Stimulated activated CD4-positive, alpha-beta T cell treated with anti-CD3 and anti-CD28 coated beads, Interleukin-4, amount 100 ng/mL, for 4 hours (primary cell): ENCODE measurements around the gene CLDN16.
A peak's percentile ranks its signal among the peaks of the same experiment; 100 is the strongest.

Experiments
- DNase-seq, 2 experiments: peaks; one replicate each; pipeline ENCODE4 v3.0.0-alpha.2; 2020

Gene CLDN16

GRCh38 chr3:190381441-190381840 is 6.5 kb upstream of the CLDN16 start:
- no peak for DNase-seq

GRCh38 chr3:190382082-190382481 is 5.9 kb upstream of the CLDN16 start:
- no peak for DNase-seq

- DNase-seq, result no peak
These were observed 3.6 kb upstream of the CLDN16 start for GRCh38 chr3:190384309-190384756.

DNA sequence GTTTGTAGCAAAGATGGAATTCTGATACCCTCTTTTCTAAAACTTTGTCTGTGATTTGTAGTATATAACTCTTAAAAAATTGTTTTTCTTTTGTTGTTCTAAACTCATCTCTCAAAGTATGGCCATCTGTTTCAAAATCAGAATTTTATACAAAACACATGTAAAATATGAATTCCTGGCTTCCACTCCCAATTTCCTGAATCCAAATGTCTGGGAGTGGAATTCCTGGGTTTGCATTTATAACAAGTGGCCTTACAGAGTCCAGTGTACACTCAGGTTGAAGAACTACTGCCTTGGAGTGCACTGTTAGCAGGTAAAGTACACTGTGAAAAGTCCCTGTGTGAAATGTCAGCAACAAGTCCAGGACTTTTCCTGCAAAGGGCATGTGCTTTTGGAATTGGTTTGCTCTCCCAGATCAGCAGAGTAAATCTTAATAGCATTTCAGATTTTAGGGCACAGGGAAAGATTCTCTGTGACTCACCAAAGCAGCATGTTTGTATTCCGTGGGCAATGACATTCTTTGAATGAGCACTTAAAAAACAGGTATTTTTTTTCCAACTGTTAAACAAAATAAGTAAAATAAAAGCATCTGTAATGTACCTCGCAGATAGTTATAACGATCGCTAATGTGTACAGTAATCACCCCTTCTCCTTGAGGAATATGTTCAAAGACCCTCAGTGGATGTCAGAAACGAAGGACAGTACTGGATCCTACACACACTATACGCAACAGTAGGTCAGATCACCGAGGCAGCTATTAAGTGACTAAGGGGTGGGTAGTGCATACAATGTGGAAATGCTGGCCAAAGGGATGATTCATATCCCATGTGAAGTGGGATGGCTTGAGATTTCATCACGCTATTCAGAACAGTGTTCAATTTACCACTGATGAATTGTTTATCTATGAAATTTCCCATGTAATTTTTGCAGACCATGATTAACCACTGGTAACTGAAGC is 2.0 kb upstream of the CLDN16 start:
- no peak for DNase-seq

GRCh38 chr3:190388703-190389102 is 740 bp downstream of the CLDN16 start:
- no peak for DNase-seq

GRCh38 chr3:190396001-190396400 is 8.0 kb downstream of the CLDN16 start:
- DNase-seq, result no peak

- DNase-seq, result no peak
These were observed 9.9 kb downstream of the CLDN16 start for GRCh38 chr3:190397889-190398288.

GRCh38 chr3:190399677-190400076 is 11.7 kb downstream of the CLDN16 start:
- no peak for DNase-seq

DNA sequence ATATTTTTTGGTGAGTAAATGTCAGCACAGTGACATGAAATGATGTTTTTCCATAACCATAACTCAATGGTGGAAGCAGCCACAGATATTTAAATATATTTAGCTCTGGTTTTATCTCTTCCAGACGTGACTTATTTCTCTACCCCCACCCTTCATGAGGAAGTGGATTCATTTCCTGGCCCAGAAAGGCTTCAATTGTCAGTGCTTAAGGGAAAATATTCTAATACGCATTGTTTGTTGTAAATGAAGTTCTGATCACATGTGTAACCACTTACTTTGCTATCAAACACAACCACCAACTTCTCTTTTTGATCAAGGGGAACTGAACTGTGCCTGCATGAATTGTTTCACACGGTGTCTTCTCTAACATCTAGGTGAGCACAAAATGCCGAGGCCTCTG is 14.0 kb downstream of the CLDN16 start:
- no peak for DNase-seq

GRCh38 chr3:190404715-190405114 is 16.8 kb downstream of the CLDN16 start:
- no peak for DNase-seq

- DNase-seq, result no peak
These were observed 26.3 kb downstream of the CLDN16 start for GRCh38 chr3:190414297-190414696.

GRCh38 chr3:190424108-190424477 is 36.1 kb downstream of the CLDN16 start:
- no peak for DNase-seq

DNA sequence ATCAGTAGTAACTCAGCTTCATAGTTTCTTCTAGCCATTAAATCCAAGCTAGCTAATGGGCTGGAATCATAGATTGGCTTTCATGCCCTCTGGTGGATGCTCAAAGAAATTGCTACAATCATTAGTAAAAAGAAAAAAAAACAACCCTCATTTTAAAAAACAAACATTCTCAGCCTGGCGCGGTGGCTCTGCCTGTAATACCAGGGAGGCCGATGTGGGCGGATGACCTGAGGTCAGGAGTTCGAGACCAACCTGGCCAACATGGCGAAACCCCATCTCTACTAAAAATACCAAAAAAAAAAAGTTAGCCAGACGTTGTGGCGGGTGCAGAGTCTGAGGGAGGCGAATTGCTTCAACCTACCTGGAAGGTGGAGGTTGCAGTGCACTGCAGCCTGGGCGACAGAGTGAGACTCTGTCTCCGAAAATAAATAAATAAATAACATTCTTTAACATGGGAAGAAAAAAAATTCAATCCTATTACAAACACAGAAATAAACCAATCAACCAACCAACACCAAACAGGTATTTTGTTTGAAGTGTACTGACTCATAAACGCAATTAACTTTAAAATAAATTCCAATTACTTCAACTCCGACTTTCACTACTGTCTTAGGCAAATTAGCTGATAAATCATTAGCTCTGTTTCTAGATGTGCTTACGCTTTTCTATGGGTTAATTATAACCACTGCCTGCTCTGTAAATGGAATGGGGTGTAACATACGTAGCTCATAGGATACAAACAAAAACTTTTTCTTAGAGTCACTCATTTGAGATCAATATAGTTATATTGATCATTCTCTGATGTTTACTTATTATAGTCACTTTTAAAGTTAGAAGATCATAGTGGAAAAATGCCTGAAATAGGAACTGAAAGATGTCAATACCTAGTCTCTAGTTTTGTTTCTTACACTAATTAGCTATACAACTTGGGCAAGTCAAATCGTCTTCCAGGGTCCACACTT is 36.8 kb downstream of the CLDN16 start:
- DNase-seq, result peak; percentile 5 to 11

DNA sequence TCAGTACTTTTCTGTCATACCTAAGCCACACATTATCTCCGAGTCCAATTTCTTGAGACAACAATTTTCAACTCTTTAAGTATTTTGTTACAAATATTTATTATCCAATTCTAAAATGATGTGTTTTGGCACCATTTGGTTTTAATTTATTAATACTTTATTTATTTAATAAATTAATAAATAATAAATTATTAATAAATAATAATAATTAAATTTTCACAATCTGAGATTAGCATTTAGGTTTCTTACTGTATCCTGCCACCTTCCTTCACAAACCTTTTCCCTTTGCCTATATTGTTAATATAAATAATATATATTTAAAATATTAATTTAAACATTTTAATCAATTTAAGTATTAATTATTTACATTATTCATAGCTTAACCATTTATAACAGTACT is 37.9 kb downstream of the CLDN16 start:
- no peak for DNase-seq

DNA sequence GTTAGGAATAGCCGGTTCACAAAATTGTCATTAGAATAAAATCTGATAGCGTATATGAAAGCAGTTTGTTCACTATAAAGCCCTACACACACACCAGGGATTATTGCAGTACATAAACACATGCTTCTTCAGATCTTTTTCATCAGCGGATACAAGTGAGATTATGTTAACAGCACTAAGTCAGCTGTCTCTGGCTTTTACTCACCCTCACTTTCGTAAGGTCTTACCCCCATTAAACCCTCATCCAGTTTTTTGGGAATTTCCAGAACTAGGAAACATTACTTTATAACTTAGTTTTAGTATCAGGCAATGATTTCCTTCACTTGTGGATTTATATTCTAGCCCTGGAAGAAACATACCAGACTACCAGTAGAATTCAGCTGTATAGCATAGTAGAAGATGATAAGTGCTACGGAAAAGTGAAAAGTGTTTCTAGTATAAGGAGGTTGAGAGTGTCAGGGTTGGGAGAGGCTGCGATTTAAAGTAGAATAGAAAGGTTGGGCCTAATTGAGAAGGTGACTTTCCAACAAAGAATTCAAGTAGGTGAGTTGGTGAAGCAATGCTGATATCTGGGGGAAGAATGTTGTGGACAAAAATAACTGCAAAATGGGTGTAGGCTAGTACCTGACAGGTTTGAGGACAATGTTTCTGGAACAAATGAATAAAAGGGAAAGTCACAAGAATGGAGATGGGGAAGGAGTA is 39.0 kb downstream of the CLDN16 start:
- no peak for DNase-seq

GRCh38 chr3:190429681-190430080 is 41.7 kb downstream of the CLDN16 start:
- DNase-seq, result no peak

- DNase-seq, result no peak
These were observed 42.9 kb downstream of the CLDN16 start for GRCh38 chr3:190430906-190431305.

GRCh38 chr3:190432216-190432615 is 44.3 kb downstream of the CLDN16 start:
- DNase-seq, result no peak

- DNase-seq, result no peak
These were observed 45.7 kb downstream of the CLDN16 start for GRCh38 chr3:190433626-190434025.

DNA sequence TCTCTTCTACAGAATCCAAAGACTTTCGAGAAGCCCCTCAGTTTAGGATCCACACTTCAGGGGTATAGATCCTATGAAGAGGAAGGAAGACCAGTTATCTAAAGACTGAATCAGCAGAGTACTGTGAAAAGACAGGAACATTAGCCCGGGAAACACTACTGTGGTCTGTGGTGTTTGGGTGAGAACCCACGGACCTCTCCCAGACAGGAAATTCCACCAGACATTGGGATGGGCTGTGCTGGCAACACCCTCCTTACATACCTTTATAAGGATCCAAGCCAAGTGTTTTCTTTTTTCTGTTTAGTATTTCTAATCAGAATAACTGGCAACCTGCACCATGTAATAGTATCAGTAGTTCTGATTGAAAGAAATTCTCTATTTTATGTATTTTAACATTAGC is 47.7 kb downstream of the CLDN16 start:
- DNase-seq, result no peak

- DNase-seq, result no peak
These were observed 48.4 kb downstream of the CLDN16 start for GRCh38 chr3:190436331-190436730.

GRCh38 chr3:190442240-190442639 is 54.3 kb downstream of the CLDN16 start:
- DNase-seq, result no peak

- no peak for DNase-seq
These were observed 55.3 kb downstream of the CLDN16 start for GRCh38 chr3:190443257-190443656.
